Mesothelial cell of epicardium (in vitro differentiated cells): ENCODE measurements around the gene VPS8. TPM values are rescaled to one million over a fixed set of nuclear protein-coding genes. Genes with fewer than 3 reads are reported as not detected.

Experiments used
- DNase-seq, 2 experiments: peaks; one replicate each; pipeline ENCODE4 v3.0.0; 2021; ENCODE audit warnings: low spot score in 2 of 2; ENCODE audit not compliant: unreplicated experiment in 2 of 2
- H3K27ac Mint-ChIP-seq: 2 replicates; pipeline ENCODE4 v1.8.0; 2021; ENCODE audit warnings: mixed read lengths
- H3K27me3 Mint-ChIP-seq: 2 replicates; pipeline ENCODE4 v1.8.0; 2021; ENCODE audit warnings: low read depth, mixed read lengths
- H3K36me3 Mint-ChIP-seq: 2 replicates; pipeline ENCODE4 v1.8.0; 2021; ENCODE audit warnings: mixed read lengths
- H3K4me1 Mint-ChIP-seq: 2 replicates; pipeline ENCODE4 v1.8.0; 2021; ENCODE audit warnings: mixed read lengths
- H3K4me3 Mint-ChIP-seq: 2 replicates; pipeline ENCODE4 v1.8.0; 2021; ENCODE audit warnings: mild to moderate bottlenecking, moderate library complexity, mixed read lengths
- H3K9me3 Mint-ChIP-seq: 2 replicates; pipeline ENCODE4 v1.8.0; 2021; ENCODE audit warnings: mixed read lengths
- CTCF ChIP-seq: fragments of 200-600 bp; sonication (generic); IDR thresholded peaks from one replicate; pipeline ENCODE4 v1.5.0; 2021; ENCODE audit warnings: antibody characterized with exemption; ENCODE audit not compliant: unreplicated experiment
- total RNA-seq: library from RNA; stranded (reverse); gene quantifications from 3 replicates; pipeline ENCODE4 v1.2.1, GENCODE V29; 2021

Gene VPS8
- total RNA-seq, 1 donor from 2014 or later = 82.4 TPM

GRCh38 chr3:184965639-184966430, 153.9 kb downstream of the VPS8 start:
- H3K36me3 Mint-ChIP-seq = peaks cover 23% of the 10 kb centered on the region
- no peaks in the 10 kb centered on the region for H3K27me3 Mint-ChIP-seq
- TF ChIP-seq CTCF = no peak
- H3K4me3 Mint-ChIP-seq = no peak overlapping the region
- no peaks in the 10 kb centered on the region for H3K4me1 Mint-ChIP-seq
- H3K27ac Mint-ChIP-seq = no peak overlapping the region
- no peaks in the 10 kb centered on the region for H3K9me3 Mint-ChIP-seq
- no peak for DNase-seq

GRCh38 chr3:184968115-184968514, 156.1 kb downstream of the VPS8 start:
- H3K4me3 Mint-ChIP-seq = no peak overlapping the region
- peaks cover 35% of the 10 kb centered on the region for H3K36me3 Mint-ChIP-seq
- TF ChIP-seq CTCF = no peak
- DNase-seq = no peak
- H3K4me1 Mint-ChIP-seq = no peaks in the 10 kb centered on the region
- H3K27me3 Mint-ChIP-seq = no peaks in the 10 kb centered on the region
- no peak overlapping the region for H3K27ac Mint-ChIP-seq
- H3K9me3 Mint-ChIP-seq = no peaks in the 10 kb centered on the region

- H3K4me1 Mint-ChIP-seq = no peaks in the 10 kb centered on the region
- no peak overlapping the region for H3K4me3 Mint-ChIP-seq
- no peak for DNase-seq
- no peak for TF ChIP-seq CTCF
- H3K36me3 Mint-ChIP-seq = peaks cover 52% of the 10 kb centered on the region
- no peak overlapping the region for H3K27ac Mint-ChIP-seq
- peaks cover 13% of the 10 kb centered on the region for H3K9me3 Mint-ChIP-seq
- no peaks in the 10 kb centered on the region for H3K27me3 Mint-ChIP-seq
Observed at GRCh38 chr3:184970186-184970585, 158.2 kb downstream of the VPS8 start.

- no peak for TF ChIP-seq CTCF
- H3K36me3 Mint-ChIP-seq = peaks cover 63% of the 10 kb centered on the region
- H3K4me3 Mint-ChIP-seq = no peak overlapping the region
- H3K27ac Mint-ChIP-seq = no peak overlapping the region
- no peak for DNase-seq
- H3K9me3 Mint-ChIP-seq = peaks cover 54% of the 10 kb centered on the region
- H3K4me1 Mint-ChIP-seq = peaks cover 9% of the 10 kb centered on the region
- no peaks in the 10 kb centered on the region for H3K27me3 Mint-ChIP-seq
Observed at GRCh38 chr3:184977796-184978195, 165.8 kb downstream of the VPS8 start.

GRCh38 chr3:184981071-184981470, 169.1 kb downstream of the VPS8 start:
- Mint-ChIP-seq H3K9me3 (peaks cover 32% of the 10 kb centered on the region), H3K4me1 (peaks cover 9% of the 10 kb centered on the region), H3K4me3 (no peak overlapping the region), H3K27ac (no peak overlapping the region), H3K36me3 (peaks cover 46% of the 10 kb centered on the region), H3K27me3 (no peaks in the 10 kb centered on the region)
- no peak for TF ChIP-seq CTCF
- DNase-seq = no peak

- H3K9me3 Mint-ChIP-seq = peaks cover 21% of the 10 kb centered on the region
- peaks cover 40% of the 10 kb centered on the region for H3K36me3 Mint-ChIP-seq
- TF ChIP-seq CTCF = no peak
- no peak overlapping the region for H3K27ac Mint-ChIP-seq
- H3K4me1 Mint-ChIP-seq = peaks cover 9% of the 10 kb centered on the region
- DNase-seq = no peak
- no peaks in the 10 kb centered on the region for H3K27me3 Mint-ChIP-seq
- no peak overlapping the region for H3K4me3 Mint-ChIP-seq
Observed at GRCh38 chr3:184982076-184982475, 170.1 kb downstream of the VPS8 start.
